Prostate gland (tissue), 2 donors: Measurements from ENCODE around the gene PSMB9.

ENCODE experiments used
- CTCF ChIP-seq, 4 experiments: fragments of 200-600 bp in 2 of 4; fragments of 450-650 bp in 2 of 4; sonication (generic) in 2 of 4; IDR thresholded peaks; 1 replicate in 3 of 4; 2 replicates in 1 of 4; pipeline ENCODE4 v1.5.1; 2016 to 2019; ENCODE audit warnings: antibody characterized with exemption in 4 of 4, mild to moderate bottlenecking in 2 of 4, moderate library complexity in 2 of 4
- POLR2A ChIP-seq: fragments of 450-650 bp; IDR thresholded peaks from one replicate; pipeline ENCODE4 v1.6.1; 2016; ENCODE audit warnings: antibody characterized with exemption, mild to moderate bottlenecking

GRCh38 chr6:32835167-32835893, 18.7 kb upstream of the PSMB9 start:
- TF ChIP-seq POLR2A (no peak), CTCF (IDR thresholded peaks at IDR 0.05) (no peak)
